Thoracic aorta endothelial cell (primary cell): ENCODE results near the gene FOSL2. TPM values are rescaled to one million over a fixed set of nuclear protein-coding genes. Genes with fewer than 3 reads are reported as not detected.

Experiments
- small RNA-seq: library from RNA; depleted of rRNA; stranded (forward); fragments of <200 nt; gene quantifications from one replicate; pipeline ENCODE3, GENCODE V24; 2012
- total RNA-seq: library from RNA; depleted of rRNA; stranded (reverse); fragments of >200 nt; gene quantifications from 2 replicates; pipeline ENCODE4 v1.2.3, GENCODE V29; 2012

FOSL2 gene
- 45.6 and 51.8 TPM in 2 replicates for total RNA-seq

DNA sequence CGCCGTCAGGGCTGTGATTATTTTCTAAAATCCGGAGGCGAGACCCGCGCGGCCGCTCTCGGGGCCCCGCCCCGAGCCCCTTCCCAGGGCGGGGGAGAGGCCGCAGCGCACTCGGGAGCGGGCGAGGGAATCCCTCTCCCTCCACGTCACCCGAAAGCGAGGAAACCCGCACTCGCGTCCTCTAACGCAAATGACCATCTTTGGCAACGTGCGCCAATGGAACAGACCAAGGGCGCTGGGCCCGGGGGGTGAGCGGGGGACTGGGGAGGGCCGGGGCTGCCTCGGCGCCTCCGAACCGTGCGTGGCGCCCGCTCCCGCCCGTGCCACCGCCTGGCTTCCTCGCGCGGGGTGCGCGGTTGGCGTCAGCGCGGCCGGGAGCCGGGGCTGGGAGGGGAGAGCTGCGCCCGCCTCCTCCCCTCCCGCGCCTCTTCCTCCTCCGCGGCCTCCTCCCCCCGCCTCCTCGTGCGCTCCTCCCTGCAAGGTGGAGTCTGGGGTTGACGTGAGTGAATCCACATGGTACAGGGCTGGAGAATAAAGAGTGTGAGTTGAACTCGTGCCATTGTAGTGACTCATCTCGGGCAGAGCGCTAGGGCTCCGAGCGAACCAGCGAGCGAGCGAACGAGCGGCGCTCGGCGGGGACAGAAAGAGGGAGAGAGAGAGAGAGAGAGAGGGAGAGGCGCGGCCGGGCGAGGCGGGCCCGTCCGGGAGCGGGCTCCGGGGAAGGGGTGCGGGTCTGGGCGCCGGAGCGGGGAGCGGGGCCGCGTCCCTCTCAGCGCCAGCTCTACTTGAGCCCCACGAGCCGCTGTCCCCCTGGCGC is at the start of gene FOSL2:
Gene FOSL2, plus strand, starts transcription at position 562 of the 817 bp plus-strand sequence. CDS start 863 bp downstream, outside the sequence.

Small RNA genes lying within 50 kb of the gene (small RNA-seq; reads per million reads assigned to genes)
- 3.4 reads per million, percentile 69 among the genes with 10 or more reads in this experiment for gene AC104695.3
- gene SNRPGP7 = not detected

Other genes with a start within 250 kb of the FOSL2 start
- 0.50 and 0.53 TPM in 2 replicates for gene PLB1, start 103.2 kb downstream of the FOSL2 start, total RNA-seq